ENCODE results near the gene ZFYVE27. TPM values are rescaled to one million over a fixed set of nuclear protein-coding genes. Genes with fewer than 3 reads are reported as not detected.

Gene ZFYVE27, protein sequence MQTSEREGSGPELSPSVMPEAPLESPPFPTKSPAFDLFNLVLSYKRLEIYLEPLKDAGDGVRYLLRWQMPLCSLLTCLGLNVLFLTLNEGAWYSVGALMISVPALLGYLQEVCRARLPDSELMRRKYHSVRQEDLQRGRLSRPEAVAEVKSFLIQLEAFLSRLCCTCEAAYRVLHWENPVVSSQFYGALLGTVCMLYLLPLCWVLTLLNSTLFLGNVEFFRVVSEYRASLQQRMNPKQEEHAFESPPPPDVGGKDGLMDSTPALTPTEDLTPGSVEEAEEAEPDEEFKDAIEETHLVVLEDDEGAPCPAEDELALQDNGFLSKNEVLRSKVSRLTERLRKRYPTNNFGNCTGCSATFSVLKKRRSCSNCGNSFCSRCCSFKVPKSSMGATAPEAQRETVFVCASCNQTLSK
- 13.1 and 15.7 TPM in 2 replicates for total RNA-seq

DNA sequence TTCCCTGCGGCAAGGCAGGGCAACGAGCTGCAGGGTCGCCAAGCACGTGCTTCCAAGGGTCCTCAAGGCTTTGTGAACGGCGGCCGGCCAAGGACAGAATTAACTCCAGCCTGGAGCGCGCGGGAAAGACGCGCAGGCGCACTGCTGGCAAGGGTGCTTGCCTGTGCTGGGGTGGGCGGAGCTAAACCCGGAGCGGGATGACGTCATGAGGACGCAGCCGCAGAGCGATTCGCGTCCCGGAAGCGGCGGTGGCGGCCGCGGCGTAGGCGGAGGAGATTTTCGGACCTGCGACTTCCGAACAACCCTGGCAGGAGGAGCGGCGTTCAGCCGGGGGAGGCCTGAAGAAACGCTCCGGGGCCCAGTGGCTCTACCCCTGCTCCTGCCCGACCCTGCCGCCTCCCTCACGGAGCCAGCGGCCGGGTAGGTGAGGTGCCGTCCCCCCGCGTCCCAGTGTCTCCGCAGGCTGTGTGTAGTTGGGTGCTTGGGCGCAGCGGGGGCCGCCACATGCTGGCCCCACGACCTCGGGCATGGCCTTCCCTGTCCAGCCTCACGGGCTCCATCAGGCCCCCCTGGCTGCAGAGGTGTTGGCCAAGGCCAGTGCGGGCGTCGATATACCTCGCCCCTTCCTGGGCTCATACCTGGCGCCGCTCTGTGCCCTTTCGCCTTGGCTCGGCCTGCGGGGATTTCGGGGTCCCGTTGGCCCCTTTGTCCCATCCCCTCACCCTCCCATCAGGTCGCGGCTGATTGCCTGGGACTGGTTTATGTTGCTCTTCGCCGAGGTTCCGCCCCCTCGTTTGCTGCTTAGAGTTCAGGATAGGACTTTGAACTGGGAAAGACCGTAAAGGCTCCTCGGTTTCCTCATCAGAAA, at the start of gene ZFYVE27:
Gene ZFYVE27, plus strand, starts transcription at position 227 of the 868 bp plus-strand sequence. CDS start 1,350 bp downstream, outside the sequence.

DNA sequence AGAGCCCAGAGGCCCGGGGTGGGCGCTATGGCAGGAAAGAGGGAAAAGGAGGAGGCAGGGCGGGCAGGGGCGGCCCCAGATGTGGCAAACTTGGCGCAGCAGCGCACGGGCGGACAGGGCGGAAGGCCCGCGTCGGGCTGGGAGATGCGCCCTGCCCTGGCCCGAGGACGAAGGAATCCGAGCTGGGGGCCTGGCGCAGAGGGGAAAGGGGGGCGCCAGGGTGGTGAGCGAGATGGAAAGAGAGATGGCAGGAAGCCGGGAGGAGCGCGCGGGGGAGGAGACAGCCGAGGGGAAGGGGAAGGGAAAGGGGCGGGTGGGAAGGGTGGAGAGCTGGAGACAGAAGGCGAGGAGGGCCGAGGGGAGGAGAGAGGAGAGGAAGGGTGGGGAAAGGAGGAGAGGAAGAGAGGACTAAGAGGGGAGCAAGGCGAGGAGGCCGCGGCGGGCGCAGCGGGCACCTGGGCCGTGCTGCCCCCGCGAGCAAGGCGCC, 23.5 kb upstream of the ZFYVE27 start, which contains the start of gene MARVELD1:
Gene MARVELD1, plus strand, starts transcription at position 392 of the 487 bp plus-strand sequence. CDS start 147 bp downstream, outside the sequence.

DNA sequence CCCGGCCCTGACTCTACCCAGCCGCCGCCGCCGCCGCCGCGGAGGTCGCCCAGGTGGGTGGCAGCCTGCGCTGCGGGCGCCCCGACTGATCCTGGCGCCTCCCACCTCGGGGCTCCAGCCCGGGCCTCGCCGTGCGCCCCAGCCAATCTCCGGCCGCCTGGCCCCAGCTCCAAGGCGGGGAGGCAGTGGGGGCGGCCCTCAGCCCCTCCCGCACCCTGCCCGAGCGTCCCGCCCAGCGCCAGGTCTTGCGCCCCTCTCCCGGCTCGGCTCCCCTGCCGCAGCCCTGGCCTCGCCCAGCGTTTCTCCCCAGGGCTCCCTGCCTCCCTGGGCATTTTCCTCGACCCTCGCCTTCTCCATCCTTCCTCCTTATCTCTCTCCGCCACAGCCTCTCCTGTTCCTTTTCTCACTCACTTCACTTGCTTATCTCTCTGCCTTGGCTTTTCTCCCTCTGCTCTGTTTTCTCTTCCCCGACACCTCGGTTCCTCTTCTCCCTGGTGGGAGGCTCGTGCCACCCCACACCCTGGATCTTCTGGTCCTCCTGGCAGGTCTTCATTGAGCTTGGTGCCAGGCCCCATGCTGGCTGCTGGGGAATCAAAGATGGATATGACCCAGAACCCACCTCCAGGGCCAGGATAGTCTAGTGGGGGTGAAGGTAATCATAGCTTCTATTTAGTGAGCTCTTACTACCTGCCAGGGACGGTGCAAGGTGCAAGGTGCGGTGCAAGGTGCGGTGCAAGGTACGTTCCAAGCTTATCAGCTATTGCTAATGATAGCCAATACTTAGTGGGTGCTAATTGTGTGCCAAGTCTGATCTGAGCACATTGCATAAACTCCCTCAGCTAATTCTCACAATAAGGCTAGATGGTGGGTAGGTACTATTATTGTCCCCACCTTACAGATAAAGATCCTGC, 35.2 kb downstream of the ZFYVE27 start, which contains the start of gene SFRP5:
Gene SFRP5, minus strand, starts transcription at position 87 of the 911 bp plus-strand sequence. CDS start 166 bp downstream, outside the sequence.

Other genes with a start within 250 kb of the ZFYVE27 start
- gene MMS19, start 238.7 kb upstream of the ZFYVE27 start, total RNA-seq: 50.7 and 55.1 TPM in 2 replicates
- gene UBTD1, start 238.2 kb upstream of the ZFYVE27 start, total RNA-seq: 31.5 and 47.9 TPM in 2 replicates
- 0.11 and 0.26 TPM in 2 replicates for gene ANKRD2, start 164.3 kb upstream of the ZFYVE27 start, total RNA-seq
- 0.26 and 0.43 TPM in 2 replicates for gene HOGA1, start 152.7 kb upstream of the ZFYVE27 start, total RNA-seq
- not detected in 2 replicates for gene C10orf62, start 147.4 kb upstream of the ZFYVE27 start, total RNA-seq
- gene MORN4, start 103.6 kb upstream of the ZFYVE27 start, total RNA-seq: 2.2 and 2.3 TPM in 2 replicates
- 9.1 and 9.2 TPM in 2 replicates for gene PI4K2A, start 96.5 kb upstream of the ZFYVE27 start, total RNA-seq
- 2.4 and 6.3 TPM in 2 replicates for gene AVPI1, start 49.9 kb upstream of the ZFYVE27 start, total RNA-seq
- gene MARVELD1, start 23.4 kb upstream of the ZFYVE27 start, total RNA-seq: 6.2 and 7.5 TPM in 2 replicates
- not detected in 2 replicates for gene SFRP5, start 34.9 kb downstream of the ZFYVE27 start, total RNA-seq
- 0.09 and 0.11 TPM in 2 replicates for gene GOLGA7B, start 112.7 kb downstream of the ZFYVE27 start, total RNA-seq

Data from dermis lymphatic vessel endothelial cell (primary cell).